ENCODE data around the gene THOP1. TPM values are rescaled to one million over a fixed set of nuclear protein-coding genes. Genes with fewer than 3 reads are reported as not detected.

The THOP1 gene
- polyA plus RNA-seq, 2 of the 4 experiments (the other 2 are of a cell fraction): 43.5 to 90.5 TPM

GRCh38 chr19:2793577-2793976 lies 8.3 kb downstream of the THOP1 start:
- no peak overlapping the region for H3K4me3 ChIP-seq
- DNase-seq (ENCODE audit: low read depth in 1 of 2, low spot score in 1 of 2) (no peak), FAIRE-seq (no peak), ATAC-seq (no peak)
- POLR2A ChIA-PET: no interaction called here
- TF ChIP-seq, protein P1, sequence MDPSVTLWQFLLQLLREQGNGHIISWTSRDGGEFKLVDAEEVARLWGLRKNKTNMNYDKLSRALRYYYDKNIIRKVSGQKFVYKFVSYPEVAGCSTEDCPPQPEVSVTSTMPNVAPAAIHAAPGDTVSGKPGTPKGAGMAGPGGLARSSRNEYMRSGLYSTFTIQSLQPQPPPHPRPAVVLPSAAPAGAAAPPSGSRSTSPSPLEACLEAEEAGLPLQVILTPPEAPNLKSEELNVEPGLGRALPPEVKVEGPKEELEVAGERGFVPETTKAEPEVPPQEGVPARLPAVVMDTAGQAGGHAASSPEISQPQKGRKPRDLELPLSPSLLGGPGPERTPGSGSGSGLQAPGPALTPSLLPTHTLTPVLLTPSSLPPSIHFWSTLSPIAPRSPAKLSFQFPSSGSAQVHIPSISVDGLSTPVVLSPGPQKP (IDR thresholded peaks at IDR 0.05; ENCODE audit: low read depth, low read length): no peak
- no peak overlapping the region for H3K4me2 ChIP-seq
- CTCF ChIA-PET: no interaction called here
- no peak overlapping the region for H3K27ac ChIP-seq
- no peaks in the 10 kb centered on the region for H3K4me1 ChIP-seq
- no peaks in the 10 kb centered on the region for H3K9me3 ChIP-seq
- 95% methylated on average over 12 of the region's 12 CpGs for WGBS (ENCODE audit: missing lambda C conversion rate)

DNA sequence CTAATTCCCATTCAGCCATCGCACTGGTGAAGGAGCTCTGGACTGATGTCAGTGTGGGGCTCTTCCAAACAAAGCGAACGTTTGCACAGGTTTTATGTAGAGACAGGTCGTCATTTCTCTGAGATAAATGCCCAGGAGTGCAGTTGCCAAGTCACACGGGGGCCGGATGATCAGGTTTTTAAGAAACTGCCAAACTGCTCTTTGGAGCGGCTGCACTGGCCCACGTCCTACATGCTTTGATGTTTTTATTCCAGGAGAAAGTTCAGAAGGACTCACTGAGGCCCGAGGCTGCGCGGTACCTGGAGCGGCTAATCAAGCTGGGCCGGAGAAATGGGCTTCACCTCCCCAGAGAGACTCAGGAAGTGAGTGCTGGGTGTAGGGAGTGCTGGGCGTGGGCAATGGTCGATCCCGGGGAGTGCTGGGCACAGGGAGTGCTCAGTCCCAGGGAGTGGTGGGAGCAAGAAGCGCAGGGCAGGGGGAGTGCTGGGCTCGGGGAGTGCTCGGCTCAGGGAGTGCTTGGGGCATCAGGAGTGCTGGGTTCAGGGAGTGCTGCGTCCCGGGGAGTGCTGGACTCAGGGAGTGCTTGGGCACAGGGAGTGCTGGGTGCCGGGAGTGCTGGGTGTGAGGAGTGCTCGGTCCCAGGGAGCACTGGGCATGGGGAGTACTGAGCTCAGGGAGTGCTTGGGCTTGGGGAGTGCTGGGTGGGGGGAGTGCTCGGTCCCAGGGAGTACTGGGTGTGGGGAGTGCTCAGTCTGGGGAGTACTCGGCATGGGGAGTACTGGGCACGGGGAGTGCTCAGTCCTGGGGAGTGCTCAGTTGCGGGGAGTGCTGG lies 10.7 kb downstream of the THOP1 start:
- no peak for DNase-seq (ENCODE audit: low read depth in 1 of 2, low spot score in 1 of 2)
- Histone ChIP-seq H3K4me2 (no peak overlapping the region), H3K9me3 (no peaks in the 10 kb centered on the region), H3K27ac (no peak overlapping the region), H3K4me3 (no peak overlapping the region), H3K4me1 (no peaks in the 10 kb centered on the region)
- ChIA-PET CTCF (no interaction called here), POLR2A (no interaction called here)
- no peak for FAIRE-seq
- WGBS (ENCODE audit: missing lambda C conversion rate): 94% methylated on average over 27 of the region's 27 CpGs
- TF ChIP-seq RNF2 (IDR thresholded peaks at IDR 0.05; ENCODE audit: borderline replicate concordance, low read depth) (no peak), FOSL2 (IDR thresholded peaks at IDR 0.05) (no peak), FOSL2 (CRISPR knock-in tag; IDR thresholded peaks at IDR 0.05) (no peak), ZNF302 (CRISPR knock-in tag; IDR thresholded peaks at IDR 0.05) (no peak), MAZ (IDR thresholded peaks at IDR 0.05; ENCODE audit: borderline replicate concordance, low read depth, low read length) (no peak), CEBPB (IDR thresholded peaks at IDR 0.05) (no peak), ZC3H11A (IDR thresholded peaks at IDR 0.05) (no peak), HOXB5 (CRISPR knock-in tag; IDR thresholded peaks at IDR 0.05) (no peak), RARB (CRISPR knock-in tag; IDR thresholded peaks at IDR 0.05) (no peak), EP300 (IDR thresholded peaks at IDR 0.05) (no peak), NPAS2 (CRISPR knock-in tag; IDR thresholded peaks at IDR 0.05; ENCODE audit: borderline replicate concordance) (no peak), KDM5A (IDR thresholded peaks at IDR 0.05) (no peak), GATA3 (IDR thresholded peaks at IDR 0.05; ENCODE audit: borderline replicate concordance) (no peak)
- TF ChIP-seq, protein P2, sequence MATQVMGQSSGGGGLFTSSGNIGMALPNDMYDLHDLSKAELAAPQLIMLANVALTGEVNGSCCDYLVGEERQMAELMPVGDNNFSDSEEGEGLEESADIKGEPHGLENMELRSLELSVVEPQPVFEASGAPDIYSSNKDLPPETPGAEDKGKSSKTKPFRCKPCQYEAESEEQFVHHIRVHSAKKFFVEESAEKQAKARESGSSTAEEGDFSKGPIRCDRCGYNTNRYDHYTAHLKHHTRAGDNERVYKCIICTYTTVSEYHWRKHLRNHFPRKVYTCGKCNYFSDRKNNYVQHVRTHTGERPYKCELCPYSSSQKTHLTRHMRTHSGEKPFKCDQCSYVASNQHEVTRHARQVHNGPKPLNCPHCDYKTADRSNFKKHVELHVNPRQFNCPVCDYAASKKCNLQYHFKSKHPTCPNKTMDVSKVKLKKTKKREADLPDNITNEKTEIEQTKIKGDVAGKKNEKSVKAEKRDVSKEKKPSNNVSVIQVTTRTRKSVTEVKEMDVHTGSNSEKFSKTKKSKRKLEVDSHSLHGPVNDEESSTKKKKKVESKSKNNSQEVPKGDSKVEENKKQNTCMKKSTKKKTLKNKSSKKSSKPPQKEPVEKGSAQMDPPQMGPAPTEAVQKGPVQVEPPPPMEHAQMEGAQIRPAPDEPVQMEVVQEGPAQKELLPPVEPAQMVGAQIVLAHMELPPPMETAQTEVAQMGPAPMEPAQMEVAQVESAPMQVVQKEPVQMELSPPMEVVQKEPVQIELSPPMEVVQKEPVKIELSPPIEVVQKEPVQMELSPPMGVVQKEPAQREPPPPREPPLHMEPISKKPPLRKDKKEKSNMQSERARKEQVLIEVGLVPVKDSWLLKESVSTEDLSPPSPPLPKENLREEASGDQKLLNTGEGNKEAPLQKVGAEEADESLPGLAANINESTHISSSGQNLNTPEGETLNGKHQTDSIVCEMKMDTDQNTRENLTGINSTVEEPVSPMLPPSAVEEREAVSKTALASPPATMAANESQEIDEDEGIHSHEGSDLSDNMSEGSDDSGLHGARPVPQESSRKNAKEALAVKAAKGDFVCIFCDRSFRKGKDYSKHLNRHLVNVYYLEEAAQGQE (IDR thresholded peaks at IDR 0.05): no peak
- TF ChIP-seq, protein P1 (IDR thresholded peaks at IDR 0.05; ENCODE audit: low read depth, low read length): no peak
- TF ChIP-seq, protein P3, sequence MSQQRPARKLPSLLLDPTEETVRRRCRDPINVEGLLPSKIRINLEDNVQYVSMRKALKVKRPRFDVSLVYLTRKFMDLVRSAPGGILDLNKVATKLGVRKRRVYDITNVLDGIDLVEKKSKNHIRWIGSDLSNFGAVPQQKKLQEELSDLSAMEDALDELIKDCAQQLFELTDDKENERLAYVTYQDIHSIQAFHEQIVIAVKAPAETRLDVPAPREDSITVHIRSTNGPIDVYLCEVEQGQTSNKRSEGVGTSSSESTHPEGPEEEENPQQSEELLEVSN (IDR thresholded peaks at IDR 0.05; ENCODE audit: borderline replicate concordance, low read depth): no peak
- TF ChIP-seq, protein P4, sequence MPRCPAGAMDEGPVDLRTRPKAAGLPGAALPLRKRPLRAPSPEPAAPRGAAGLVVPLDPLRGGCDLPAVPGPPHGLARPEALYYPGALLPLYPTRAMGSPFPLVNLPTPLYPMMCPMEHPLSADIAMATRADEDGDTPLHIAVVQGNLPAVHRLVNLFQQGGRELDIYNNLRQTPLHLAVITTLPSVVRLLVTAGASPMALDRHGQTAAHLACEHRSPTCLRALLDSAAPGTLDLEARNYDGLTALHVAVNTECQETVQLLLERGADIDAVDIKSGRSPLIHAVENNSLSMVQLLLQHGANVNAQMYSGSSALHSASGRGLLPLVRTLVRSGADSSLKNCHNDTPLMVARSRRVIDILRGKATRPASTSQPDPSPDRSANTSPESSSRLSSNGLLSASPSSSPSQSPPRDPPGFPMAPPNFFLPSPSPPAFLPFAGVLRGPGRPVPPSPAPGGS (IDR thresholded peaks at IDR 0.05): no peak
- TF ChIP-seq, protein P5, sequence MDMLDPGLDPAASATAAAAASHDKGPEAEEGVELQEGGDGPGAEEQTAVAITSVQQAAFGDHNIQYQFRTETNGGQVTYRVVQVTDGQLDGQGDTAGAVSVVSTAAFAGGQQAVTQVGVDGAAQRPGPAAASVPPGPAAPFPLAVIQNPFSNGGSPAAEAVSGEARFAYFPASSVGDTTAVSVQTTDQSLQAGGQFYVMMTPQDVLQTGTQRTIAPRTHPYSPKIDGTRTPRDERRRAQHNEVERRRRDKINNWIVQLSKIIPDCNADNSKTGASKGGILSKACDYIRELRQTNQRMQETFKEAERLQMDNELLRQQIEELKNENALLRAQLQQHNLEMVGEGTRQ (IDR thresholded peaks at IDR 0.05): no peak
- no peak; a peak in 1 of 6 replicates for ATAC-seq

Measured in A549 (cell line).